HG03159 (cell line): Measurements from ENCODE around the gene TMA7B.

ENCODE experiments used
- ATAC-seq: cut with Tn5 transposase; IDR thresholded peaks from one replicate; pipeline ENCODE4 v1.9.1; 2021; ENCODE audit warnings: mild to moderate bottlenecking, moderate library complexity; ENCODE audit not compliant: unreplicated experiment

Gene TMA7B

DNA sequence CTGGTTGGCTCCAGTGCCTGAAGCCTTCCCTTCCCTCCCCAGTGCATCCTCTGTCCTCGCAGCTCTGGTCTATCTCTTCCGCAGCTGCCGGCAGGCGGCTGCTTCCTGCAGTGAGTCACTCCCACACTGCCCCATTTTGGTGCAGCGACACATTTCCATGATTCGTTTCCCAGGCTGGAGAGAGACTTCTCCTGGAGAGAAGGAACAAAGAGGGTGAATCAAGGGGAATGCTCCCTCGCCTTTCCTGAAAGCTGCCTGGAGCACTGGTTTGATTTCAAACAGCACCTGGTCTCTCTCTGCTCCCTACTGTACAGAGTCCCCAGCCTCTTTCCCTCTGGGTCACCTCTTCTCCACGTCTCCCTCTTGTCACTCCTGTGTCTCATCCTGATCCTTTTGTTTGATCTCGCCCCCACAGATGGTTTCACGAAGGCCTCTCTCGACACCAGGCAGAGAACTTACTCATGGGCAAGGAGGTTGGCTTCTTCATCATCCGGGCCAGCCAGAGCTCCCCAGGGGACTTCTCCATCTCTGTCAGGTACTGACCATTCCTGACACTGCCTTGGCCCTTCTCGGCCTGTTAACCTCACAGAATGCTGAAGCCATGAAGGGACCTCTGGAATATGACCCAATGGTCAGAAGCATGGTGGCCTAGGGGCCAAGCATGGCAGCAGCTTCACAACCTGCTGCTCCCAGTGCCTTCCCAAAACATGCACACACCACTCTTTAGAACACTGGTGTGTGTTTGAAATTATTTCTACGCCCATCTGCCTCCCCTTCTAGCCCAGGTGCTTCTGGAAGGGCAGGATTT lies at the start of gene TMA7B:
TSS of gene TMA7B (plus strand) at position 758 of the 808 bp plus-strand sequence. CDS start 3,978 bp downstream, outside the sequence.
- ATAC-seq = no peak

DNA sequence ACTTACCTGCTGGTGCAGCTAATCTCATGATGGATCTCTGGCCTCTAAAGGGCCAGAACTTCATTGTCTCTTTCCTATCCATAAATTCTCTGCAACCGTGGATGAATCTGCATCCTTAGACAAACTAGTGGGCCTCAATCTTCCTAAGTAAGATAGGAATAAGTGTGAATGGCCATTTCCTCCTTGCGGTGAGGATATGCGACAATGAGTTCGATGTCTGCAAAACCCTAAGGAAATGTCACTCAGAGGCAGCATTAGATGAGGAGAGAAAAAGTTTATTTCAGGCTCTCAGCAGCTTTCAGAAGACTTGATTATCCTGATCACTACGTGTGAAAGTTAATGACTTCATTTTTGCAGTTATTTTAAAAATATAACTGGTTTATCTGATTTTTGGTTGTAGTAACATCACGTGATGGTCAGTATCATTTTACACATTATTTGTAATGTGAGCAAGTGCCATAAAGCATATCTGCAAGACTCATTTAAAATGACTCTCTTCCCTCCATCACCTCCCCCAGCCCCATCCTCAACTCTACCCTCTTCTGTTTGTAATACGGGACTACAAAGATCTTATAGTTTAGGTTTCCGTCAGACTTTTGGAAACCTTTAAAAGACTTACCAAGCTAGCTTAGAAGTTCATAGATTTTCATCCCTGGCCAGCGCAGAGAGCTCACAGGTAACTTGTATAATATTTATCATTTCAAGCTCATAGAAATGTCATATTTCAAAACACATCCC lies 49.2 kb upstream of the TMA7B start:
- ATAC-seq = no peak

GRCh38 chr22:39913321-39913720 lies 46.9 kb upstream of the TMA7B start:
- ATAC-seq = no peak

DNA sequence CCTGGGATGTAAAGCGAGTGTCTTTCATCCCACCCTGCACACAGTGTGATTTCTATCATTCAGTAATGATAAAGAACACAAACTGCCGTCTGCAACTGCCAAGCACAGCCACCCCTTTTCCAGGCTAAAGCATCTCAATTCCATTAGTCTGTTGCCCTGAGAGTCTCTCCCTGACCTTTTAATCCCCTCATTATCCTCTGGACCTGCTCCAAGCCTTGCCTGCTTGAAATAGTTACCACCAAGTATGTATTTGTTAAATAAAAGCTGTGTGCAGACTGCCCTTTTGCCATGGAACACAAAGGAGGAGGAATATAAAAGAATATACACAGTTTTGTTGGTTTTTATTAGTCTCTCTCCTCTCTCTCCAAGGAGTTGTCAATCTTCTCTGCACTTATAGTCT lies 46.3 kb upstream of the TMA7B start:
- ATAC-seq = no peak

DNA sequence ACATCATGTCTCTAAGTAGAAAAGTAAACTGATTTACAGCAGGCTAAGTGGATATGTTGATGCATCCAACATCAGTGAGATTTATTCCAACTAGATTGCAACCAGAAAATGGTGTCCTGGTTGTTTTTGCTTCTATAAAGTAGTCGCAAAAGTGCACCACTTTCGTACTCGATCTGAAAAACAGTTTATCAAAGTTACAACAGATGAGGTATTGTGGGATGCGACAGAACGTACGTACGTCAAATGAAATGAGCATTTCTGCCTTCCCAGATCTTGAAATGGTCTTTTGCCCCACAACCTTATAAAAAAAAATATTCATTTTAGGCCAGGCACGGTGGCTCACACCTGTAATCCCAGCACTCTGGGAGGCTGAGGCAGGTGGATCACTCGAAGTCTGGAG lies 45.6 kb upstream of the TMA7B start:
- ATAC-seq = no peak

DNA sequence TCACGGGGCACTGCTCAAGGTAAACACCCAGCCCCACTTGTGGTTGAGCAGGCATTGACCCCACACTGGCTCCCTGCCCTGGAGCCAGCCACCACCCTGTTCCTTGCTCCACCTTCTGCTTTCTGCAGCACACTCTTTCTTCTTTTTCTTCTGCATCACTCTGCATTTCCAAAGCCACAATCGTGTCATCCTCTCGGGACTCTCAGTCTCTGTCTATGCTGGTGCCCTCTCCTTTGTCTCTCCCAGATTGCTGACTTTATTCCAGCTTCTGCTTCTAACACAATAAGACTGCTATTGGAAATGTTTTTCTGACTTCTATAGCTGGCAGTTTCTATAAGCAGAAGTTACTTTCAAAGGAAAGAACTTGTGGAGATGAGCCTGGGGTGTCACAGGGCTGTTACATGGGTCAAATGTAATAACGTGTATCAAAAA lies 44.9 kb upstream of the TMA7B start:
- ATAC-seq = no peak

DNA sequence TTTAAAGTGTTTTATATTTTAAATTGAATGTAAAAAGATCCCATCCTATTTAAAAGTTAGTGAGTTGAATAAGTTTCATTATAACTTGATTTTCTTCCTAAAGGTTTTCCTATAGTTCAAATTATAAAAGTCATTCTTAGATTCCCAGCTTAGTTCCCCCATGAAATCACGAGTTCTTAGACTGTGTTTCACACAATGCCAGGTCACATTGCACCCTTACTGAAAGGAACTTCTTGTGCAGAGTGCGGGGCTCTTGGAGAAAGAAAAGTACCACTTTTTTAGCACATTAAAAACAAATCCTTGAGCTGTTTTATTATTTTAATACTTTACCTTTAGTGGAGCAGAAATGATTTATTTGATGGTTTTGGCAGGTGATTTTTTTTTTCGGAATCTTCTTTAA lies 43.7 kb upstream of the TMA7B start:
- ATAC-seq = no peak

DNA sequence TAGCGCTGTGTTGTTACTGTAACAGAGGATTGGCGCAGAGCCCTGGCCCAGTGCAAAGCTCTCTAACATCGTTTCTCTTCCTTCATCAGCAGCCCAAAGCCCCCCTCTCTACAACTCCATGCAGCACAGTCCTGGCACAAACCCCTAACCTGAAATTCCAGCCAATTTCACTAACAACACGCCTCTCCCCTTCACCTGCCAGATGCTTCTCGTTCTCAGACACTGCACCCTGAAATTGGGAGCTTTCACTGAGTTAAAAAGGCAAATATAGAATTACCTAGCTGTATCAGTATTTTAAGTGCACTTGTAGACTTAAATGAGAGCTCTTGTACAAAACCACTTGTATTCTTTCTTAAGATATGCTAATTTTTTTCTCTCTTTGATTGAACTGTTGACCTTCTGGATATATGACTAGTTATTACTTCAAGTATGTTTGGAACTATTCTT lies 43.0 kb upstream of the TMA7B start:
- ATAC-seq = no peak

GRCh38 chr22:39917776-39918495 lies 42.3 kb upstream of the TMA7B start:
- ATAC-seq = no peak

DNA sequence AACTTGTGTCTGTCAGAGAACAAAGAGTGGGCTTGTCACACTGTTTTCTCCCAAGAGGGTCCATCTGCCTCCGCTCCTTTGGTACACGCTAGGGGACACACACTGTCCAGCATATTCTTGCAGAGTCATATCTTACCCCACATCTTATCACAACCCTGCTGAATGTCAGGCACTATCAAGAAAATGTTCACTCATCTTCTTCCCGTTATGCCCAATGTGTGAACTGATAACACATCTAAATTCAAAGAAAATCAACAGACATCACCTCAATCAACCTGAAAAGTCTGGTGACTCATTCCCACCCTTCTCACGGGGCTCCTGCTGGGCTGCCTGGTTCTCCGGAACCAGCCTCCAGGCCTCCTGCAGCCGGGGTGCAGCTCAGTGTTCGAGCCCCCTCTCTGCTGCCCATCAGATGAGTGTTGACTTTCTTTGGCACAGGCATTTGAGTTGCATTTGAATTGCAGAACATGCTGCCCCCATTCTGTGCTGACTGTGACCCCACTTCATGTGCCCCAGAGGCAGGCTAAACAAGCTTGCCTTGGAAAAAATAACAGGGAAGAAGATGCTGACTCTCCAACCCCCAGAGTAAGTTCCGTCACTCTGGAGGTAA lies 40.0 kb upstream of the TMA7B start:
- no peak for ATAC-seq

GRCh38 chr22:39923696-39924095 lies 36.5 kb upstream of the TMA7B start:
- ATAC-seq = no peak

DNA sequence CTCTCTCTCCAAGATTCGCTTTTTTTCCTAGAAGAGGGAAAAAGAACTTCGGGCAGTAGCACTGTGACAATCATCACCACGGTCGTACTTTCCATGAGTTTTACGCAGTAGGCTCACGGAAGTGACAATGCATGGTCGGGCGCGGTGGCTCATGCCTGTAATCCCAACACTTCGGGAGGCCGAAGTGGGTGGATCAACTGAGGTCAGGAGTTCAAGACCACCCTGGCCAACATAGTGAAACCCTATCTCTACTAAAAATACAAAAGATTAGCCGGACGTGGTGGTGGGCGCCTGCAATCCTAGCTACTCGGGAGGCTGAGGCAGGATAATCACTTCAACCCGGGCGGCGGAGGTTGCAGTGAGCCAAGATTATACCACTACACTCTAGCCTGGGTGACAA lies 35.9 kb upstream of the TMA7B start:
- ATAC-seq = no peak

DNA sequence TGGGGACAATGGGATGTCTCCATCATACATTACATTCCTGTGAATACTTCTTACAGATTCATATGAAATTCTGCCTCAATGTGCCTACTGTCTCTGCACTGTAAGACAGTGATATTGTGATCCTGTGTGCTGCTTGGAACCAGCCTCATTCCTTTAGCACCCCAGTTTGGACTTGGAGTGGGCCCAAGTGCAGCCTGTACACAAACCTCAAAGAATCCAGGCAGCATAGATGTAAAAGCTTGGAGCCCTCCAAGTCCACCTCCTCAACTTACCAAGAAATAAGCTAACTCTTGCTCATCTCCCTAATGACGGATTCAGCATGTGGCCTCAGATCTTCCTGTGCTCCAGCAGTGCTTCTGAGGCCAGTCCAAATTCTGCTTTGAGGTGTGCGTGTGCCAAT lies 34.9 kb upstream of the TMA7B start:
- no peak for ATAC-seq

GRCh38 chr22:39925909-39926679 lies 34.1 kb upstream of the TMA7B start:
- ATAC-seq = no peak

DNA sequence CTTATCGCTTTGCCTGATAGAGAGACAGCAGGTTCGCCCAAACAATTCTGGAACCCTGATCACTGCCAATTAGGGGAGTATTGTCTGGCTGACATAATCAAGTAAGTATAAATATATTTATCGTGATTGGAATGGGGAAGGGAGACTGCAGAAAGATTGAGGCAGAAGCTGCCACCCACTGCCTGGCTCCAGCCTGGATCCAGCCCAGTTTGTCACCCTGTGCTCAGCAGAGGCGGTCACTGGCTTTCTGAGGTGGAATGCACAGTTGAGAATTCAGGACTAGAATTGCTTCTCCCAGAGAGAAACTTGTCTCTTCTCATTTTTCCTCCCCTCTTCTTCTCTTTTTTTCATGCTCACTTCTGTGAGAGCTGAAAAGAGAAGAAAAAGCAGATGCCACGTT lies 33.4 kb upstream of the TMA7B start:
- ATAC-seq = no peak

GRCh38 chr22:39927544-39927943 lies 32.7 kb upstream of the TMA7B start:
- no peak for ATAC-seq

- ATAC-seq = no peak
Observed at GRCh38 chr22:39928536-39929520, 31.4 kb upstream of the TMA7B start.

DNA sequence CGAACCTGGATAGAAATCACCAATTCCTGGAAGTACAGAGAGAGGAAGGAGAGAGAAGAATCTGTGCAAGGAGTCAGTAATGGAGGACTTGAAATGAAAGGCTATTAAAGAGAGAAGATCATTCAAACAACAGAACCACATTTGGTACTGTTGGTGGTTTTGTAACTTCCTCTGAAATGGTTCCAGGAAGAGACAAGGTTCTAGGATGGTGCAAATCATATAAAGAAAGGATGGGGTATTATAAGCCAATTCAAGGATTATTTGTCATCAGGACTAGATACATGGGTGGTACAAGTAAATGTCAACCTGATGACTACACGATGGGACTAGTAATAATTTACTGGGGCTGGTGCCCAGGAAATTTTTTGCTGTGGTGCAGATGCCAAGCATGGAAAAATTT lies 28.9 kb upstream of the TMA7B start:
- ATAC-seq = no peak

- no peak for ATAC-seq
Observed at GRCh38 chr22:39932166-39932565, 28.0 kb upstream of the TMA7B start.
